ENCODE measurements around the gene IRF5.

The IRF5 gene

GRCh38 chr7:128921866-128922440 lies 15.8 kb upstream of the IRF5 start:
- DNase-seq, result no peak

GRCh38 chr7:128922496-128923410 lies 15.0 kb upstream of the IRF5 start:
- DNase-seq, result no peak

DNA sequence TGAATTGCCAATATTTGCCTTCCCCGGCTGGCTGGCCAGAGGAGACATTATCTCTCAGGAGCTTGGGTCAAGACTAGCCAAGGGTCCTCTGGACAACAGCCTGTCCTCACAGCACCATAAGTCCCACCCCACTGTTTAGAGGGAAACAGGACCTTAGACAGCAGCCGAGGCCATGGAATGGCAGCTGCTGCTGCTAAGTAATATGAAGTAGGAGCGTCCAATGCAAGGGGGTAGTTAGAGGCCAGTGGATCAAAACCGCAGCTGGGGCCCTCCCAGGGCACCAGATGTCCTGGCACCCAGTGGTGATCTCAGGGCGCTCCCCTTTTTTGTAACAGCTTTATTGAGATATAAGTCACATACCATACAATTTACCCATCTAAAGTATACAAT lies 14.3 kb upstream of the IRF5 start:
- DNase-seq, result no peak

DNA sequence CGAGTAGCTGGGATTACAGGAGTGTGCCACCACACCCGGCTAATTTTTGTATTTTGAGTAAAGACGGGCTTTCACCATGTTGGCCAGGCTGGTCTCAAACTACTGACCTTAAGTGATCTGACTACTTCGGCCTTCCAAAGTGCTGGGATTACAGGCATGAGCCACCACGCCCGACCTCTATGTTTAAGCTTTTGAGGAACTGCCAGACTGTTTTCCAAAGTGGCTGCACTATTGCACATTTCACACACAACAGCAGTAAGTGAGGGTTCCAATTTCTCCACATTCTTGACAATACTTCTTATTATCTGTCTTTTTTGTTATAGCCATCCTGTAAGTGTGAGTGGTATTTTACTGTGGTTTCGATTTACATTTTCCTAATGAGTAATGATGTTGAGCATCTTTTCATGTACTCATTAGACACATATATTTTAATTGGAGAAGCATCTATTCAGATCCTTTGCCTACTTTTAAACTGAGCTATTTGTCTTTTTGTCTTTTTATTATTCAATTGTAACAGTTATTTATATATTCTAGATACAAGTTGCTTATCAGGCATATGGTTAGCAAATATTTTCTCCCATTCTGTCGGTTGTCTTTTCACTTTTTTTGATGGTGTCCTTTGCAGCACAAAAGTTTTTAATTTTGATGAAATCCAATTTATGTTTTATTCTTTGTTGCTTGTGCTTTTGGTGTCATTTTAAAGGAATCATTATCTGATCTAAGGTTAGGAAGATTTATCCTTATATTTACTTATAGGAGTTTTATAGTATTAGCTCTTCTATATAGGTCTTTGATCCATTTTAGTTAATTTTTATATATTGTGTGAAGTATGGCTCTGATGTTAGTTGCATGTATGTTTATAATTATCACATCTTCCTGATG lies 12.8 kb upstream of the IRF5 start:
- DNase-seq, result no peak

GRCh38 chr7:128928159-128928813 lies 9.4 kb upstream of the IRF5 start:
- no peak for DNase-seq

GRCh38 chr7:128928882-128929788 lies 8.6 kb upstream of the IRF5 start:
- no peak for DNase-seq

- no peak for DNase-seq
Measured at GRCh38 chr7:128931190-128931798, 6.4 kb upstream of the IRF5 start.

DNA sequence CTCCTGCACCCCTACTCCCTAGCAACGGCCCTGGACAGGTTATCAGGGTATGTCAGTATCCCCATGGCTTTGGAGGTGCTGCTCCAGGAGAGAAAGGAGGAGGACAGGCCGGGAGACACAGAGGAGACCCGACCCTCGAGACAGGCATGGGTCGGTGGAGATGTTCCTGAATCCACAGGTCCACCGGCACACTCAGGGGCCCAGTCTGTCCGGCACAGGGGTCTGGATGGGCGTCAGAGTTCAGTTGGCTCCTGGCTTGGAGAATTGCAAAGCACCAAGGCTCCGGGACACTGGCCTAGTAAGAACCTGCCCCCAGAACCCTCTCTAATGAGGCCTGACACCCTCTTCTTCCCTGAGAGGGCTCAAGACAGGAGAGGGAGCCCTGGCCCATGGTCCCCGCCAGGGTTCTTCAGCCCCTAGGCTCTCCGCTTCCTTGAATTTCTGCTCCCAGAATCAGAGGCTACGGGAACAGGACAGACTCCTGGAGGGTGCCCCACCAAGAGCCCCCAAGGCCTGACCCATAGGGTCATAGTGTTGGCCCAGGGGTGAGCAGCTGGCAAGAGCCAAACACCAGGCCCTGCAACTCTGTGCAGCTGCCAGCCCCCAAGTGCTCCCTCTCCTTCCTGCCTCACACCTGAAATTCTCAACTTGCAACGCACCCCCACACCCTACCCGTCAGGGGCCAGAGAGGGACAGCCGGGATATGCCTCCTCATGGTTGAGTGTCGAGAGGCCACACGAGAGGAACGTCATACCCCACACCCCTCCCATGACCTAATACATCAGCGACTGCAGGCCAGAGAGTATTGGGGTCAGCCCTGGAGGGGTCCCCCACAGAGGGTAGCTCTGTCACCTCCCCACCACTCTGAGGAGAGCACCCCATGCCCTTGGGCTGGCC lies 5.5 kb upstream of the IRF5 start:
- DNase-seq, result no peak

DNA sequence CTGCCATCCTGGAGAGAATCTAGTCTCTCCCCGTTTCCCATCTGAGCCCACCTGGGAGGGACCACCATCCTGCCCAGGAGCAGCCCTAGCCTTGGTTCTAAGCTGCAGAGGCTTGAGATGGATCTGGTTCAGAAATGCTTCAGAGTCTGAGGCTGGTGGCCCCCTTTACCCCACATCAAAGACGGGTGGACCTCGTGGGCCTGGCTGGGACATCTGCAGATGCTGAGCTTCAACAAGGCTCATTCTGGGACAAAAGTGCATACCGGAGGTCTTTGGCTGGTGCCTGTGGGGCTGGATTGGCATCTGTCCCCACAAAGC lies 4.9 kb upstream of the IRF5 start:
- DNase-seq, result no peak

DNA sequence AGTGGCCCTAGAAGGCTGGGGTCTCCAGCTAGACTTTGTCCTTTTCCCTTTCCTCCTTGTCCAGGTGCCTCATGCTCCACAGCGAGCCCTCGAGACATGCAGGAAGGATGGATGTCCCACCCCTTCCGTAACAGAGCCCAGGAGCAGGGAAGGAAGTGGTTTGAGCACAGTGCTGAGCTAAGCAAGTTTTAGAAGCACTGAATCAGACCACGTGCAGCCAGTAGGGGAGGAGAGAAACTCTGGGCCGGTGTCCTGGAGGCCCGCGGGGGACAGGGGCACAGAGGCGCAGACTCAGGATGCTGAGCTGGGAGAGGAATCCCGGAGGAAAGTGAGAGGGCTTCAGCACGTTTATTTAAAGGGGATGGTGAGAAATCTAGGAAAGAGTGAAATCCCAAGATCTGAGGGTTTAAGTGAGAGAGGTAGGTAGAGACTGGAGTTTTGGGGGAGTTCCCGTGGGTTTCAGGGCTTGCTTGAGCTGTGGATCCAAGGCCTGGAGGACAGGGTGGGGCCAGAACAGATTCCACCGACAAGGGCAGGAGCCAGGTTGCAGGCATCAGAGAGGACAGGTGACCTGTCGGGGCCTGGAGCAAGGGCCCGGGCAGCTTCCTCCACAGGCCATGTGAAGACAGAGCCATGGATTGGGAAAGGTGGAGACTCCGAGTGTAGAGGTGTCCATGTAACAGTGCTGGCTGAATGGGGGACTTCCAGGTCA lies 4.4 kb upstream of the IRF5 start:
- no peak for DNase-seq

GRCh38 chr7:128934361-128935341 lies 3.1 kb upstream of the IRF5 start:
- DNase-seq, result no peak

- DNase-seq, result peak; percentile 47
Measured at GRCh38 chr7:128935342-128935730, 2.4 kb upstream of the IRF5 start.

DNA sequence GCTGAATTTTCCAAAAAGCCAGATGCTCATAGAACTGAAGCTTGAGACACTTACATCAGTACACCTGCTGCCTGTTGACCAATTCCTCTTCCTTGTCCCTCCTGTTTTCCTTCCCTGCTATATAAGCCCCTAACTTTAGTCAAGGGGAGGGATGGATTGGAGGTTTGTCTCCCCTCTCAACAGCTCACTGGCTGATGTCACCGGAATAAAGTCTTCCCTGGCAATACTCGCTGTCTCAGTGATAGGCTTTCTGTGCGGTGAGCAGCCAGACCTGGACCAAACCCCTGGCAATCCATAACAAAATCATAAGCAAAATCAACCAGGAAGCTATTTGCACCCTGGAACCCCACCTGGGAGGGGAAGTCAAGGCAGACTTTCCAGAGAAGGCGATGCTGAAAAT lies 929 bp upstream of the IRF5 start:
- no peak for DNase-seq

GRCh38 chr7:128937271-128937646 lies 468 bp upstream of the IRF5 start:
- DNase-seq, result no peak

GRCh38 chr7:128938544-128939074 lies 882 bp downstream of the IRF5 start:
- DNase-seq, result no peak

- no peak for DNase-seq
Measured at GRCh38 chr7:128939075-128939860, 1.5 kb downstream of the IRF5 start.

GRCh38 chr7:128939861-128940410 lies 2.2 kb downstream of the IRF5 start:
- no peak for DNase-seq
